K562 treated with DMSO at 1 percent for 24 hours (cell line): Measurements from ENCODE around the gene ELOVL2. TPM values are rescaled to one million over a fixed set of nuclear protein-coding genes. Genes with fewer than 3 reads are reported as not detected.

ENCODE experiments used
- total RNA-seq: library from RNA; unstranded; fragments of 300-600 nt; gene quantifications from 2 replicates; pipeline ENCODE4 v1.2.3, GENCODE V29; 2022; ENCODE audit warnings: low read depth; ENCODE audit not compliant: insufficient read depth

The ELOVL2 gene
- 0.28 TPM in 1 of 2 replicates, not detected in the other for total RNA-seq

GRCh38 chr6:11043961-11044711 is at the start of gene ELOVL2:
Gene ELOVL2 (minus strand): TSS chr6:11044305. CDS start chr6:11044230, 75 bp downstream.

Other genes with a start within 250 kb of the ELOVL2 start
- 0.46 and 0.73 TPM in 2 replicates for gene MAK, start 205.8 kb downstream of the ELOVL2 start, total RNA-seq
- gene GCM2, start 162.3 kb downstream of the ELOVL2 start, total RNA-seq: not detected in 2 replicates
- gene SYCP2L, start 157.3 kb downstream of the ELOVL2 start, total RNA-seq: 4.7 and 8.2 TPM in 2 replicates
- gene SMIM13, start 49.5 kb upstream of the ELOVL2 start, total RNA-seq: 8.3 and 10.2 TPM in 2 replicates
- 0.37 and 0.50 TPM in 2 replicates for gene ERVFRD-1, start 67.4 kb upstream of the ELOVL2 start, total RNA-seq
- 1.3 and 1.7 TPM in 2 replicates for gene NEDD9, start 188.4 kb upstream of the ELOVL2 start, total RNA-seq